OCI-LY3 (cell line): Measurements from ENCODE around the gene ENC1.

Source experiments
- CTCF ChIP-seq: fragments of 200-600, 300-600 bp; sonication (generic); IDR thresholded peaks from 2 replicates; pipeline ENCODE4 v1.5.1; 2014; ENCODE audit warnings: antibody characterized with exemption, low read length, low read depth
- EZH2phosphoT487 ChIP-seq: fragments of 200-600 bp; shearing (Covaris generic); IDR thresholded peaks from 2 replicates; pipeline ENCODE4 v1.6.1; 2018; ENCODE audit warnings: antibody characterized with exemption, mixed run types, low read depth

- TF ChIP-seq CTCF (no peak), EZH2phosphoT487 (no peak)
Measured at GRCh38 chr5:74638544-74638969, 2.0 kb downstream of the ENC1 start.
